Measurements from ENCODE around the gene TPX2.

DNA sequence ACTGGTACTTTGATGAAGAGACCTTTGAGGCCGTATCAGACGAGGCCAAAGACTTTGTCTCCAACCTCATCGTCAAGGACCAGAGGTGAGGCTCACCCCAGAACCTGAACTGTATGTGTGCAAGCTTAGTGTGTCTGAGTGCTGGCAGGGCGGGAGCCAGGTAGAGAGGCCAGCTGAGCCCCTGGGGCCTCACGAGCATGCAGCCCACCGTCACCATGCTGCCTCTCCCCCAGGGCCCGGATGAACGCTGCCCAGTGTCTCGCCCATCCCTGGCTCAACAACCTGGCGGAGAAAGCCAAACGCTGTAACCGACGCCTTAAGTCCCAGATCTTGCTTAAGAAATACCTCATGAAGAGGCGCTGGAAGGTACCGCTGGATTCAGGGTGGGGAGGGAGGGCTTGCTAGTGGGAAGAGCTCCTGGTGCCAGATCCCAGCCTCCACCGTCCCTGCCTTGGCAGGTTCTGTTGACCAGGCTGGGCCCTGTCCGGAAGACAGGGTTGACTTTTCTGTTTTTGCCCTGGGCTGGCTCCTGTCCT is 92.7 kb downstream of the TPX2 start:
- TF ChIP-seq, protein P1, sequence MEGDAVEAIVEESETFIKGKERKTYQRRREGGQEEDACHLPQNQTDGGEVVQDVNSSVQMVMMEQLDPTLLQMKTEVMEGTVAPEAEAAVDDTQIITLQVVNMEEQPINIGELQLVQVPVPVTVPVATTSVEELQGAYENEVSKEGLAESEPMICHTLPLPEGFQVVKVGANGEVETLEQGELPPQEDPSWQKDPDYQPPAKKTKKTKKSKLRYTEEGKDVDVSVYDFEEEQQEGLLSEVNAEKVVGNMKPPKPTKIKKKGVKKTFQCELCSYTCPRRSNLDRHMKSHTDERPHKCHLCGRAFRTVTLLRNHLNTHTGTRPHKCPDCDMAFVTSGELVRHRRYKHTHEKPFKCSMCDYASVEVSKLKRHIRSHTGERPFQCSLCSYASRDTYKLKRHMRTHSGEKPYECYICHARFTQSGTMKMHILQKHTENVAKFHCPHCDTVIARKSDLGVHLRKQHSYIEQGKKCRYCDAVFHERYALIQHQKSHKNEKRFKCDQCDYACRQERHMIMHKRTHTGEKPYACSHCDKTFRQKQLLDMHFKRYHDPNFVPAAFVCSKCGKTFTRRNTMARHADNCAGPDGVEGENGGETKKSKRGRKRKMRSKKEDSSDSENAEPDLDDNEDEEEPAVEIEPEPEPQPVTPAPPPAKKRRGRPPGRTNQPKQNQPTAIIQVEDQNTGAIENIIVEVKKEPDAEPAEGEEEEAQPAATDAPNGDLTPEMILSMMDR (IDR thresholded peaks at IDR 0.05), result no peak
- no peak for TF ChIP-seq POLR2A (IDR thresholded peaks at IDR 0.05)
